Measurements from ENCODE around the gene TCF19.
"Not testable (repeated sequence)": the region's sequence is repeated elsewhere in the genome, so short reads cannot be mapped to it uniquely, and the experiment has no call there.

- not testable (repeated sequence) for TF ChIP-seq POLR2AphosphoS5, CTCF (IDR thresholded peaks at IDR 0.05)
Observed at GRCh38 chr6:31185695-31186051, 27.3 kb downstream of the TCF19 start.

Data from prostate gland (tissue), 2 donors.